HEK293T (cell line): ENCODE results near the gene FEV.

Experiments
- CTCF ChIA-PET: fragments of 350-600 bp; formaldehyde crosslinking; extraction: SDS; loops from one replicate; lab custom pipeline; 2021; ENCODE audit warnings: antibody characterized with exemption, inconsistent platforms; lab: Yijun Ruan, JAX
- POLR2A ChIA-PET: fragments of 350-600 bp; formaldehyde crosslinking; extraction: SDS; loops from one replicate; lab custom pipeline; 2020; ENCODE audit warnings: antibody characterized with exemption, inconsistent platforms; lab: Yijun Ruan, JAX
- DNase-seq: peaks from one replicate; pipeline ENCODE4 v3.0.0; 2012; ENCODE audit warnings: mixed read lengths; ENCODE audit errors: extremely low spot score
- ARNT ChIP-seq: fragments of 450-650 bp; IDR thresholded peaks from 2 replicates; pipeline ENCODE4 v1.6.1; 2017; ENCODE audit warnings: mild to moderate bottlenecking
- BHLHE40 ChIP-seq: fragments of 450-650 bp; IDR thresholded peaks from 2 replicates; pipeline ENCODE4 v1.6.1; 2016; ENCODE audit warnings: mild to moderate bottlenecking, moderate library complexity, borderline replicate concordance
- CTBP1 ChIP-seq: fragments of 450-650 bp; IDR thresholded peaks from 2 replicates; pipeline ENCODE4 v1.6.1; 2016; ENCODE audit warnings: borderline replicate concordance
- ELF4 ChIP-seq: fragments of 450-650 bp; IDR thresholded peaks from 2 replicates; pipeline ENCODE4 v1.6.1; 2017; ENCODE audit warnings: antibody characterized with exemption
- FOXA1 ChIP-seq: fragments of 450-650 bp; IDR thresholded peaks from 2 replicates; pipeline ENCODE4 v1.6.1; 2016; ENCODE audit warnings: mild to moderate bottlenecking
- FOXK2 ChIP-seq: fragments of 450-650 bp; IDR thresholded peaks from 2 replicates; pipeline ENCODE4 v1.6.1; 2016; ENCODE audit warnings: mild to moderate bottlenecking
- FOXM1 ChIP-seq: fragments of 450-650 bp; IDR thresholded peaks from 2 replicates; pipeline ENCODE4 v1.6.1; 2017; ENCODE audit warnings: mild to moderate bottlenecking, borderline replicate concordance
- HDGF ChIP-seq: fragments of 450-650 bp; IDR thresholded peaks from 2 replicates; pipeline ENCODE4 v1.6.1; 2017; ENCODE audit warnings: antibody characterized with exemption, borderline replicate concordance
- L3MBTL2 ChIP-seq: fragments of 450-650 bp; conservative IDR thresholded peaks from 2 replicates; pipeline ENCODE4 v1.6.1; 2016; ENCODE audit warnings: mild to moderate bottlenecking
- LEF1 ChIP-seq: fragments of 450-650 bp; IDR thresholded peaks from 2 replicates; pipeline ENCODE4 v1.6.1; 2017; ENCODE audit warnings: mild to moderate bottlenecking, borderline replicate concordance
- NFRKB ChIP-seq: fragments of 450-650 bp; IDR thresholded peaks from 2 replicates; pipeline ENCODE4 v1.6.1; 2016; ENCODE audit warnings: mild to moderate bottlenecking, moderate library complexity
- PKNOX1 ChIP-seq: fragments of 450-650 bp; IDR thresholded peaks from 2 replicates; pipeline ENCODE4 v1.6.1; 2016
- SP1 ChIP-seq: fragments of 450-650 bp; IDR thresholded peaks from 2 replicates; pipeline ENCODE4 v1.6.1; 2017
- SUZ12 ChIP-seq: fragments of 450-650 bp; IDR thresholded peaks from 2 replicates; pipeline ENCODE4 v1.6.1; 2016; ENCODE audit warnings: mild to moderate bottlenecking
- TARDBP ChIP-seq: fragments of 450-650 bp; IDR thresholded peaks from 2 replicates; pipeline ENCODE4 v1.6.1; 2016
- ZNF384 ChIP-seq: fragments of 450-650 bp; IDR thresholded peaks from 2 replicates; pipeline ENCODE4 v1.6.1; 2016

FEV gene

GRCh38 chr2:219020604-219021365 is 35.8 kb upstream of the FEV start:
- CTCF ChIA-PET, result interaction anchor here (2.0 kb wide), 1 partner anchor 9 kb away, joined by 10 read pairs; no protein-coding TSS in a partner anchor
- TF ChIP-seq HDGF, result no peak
- TF ChIP-seq BHLHE40, result no peak
- TF ChIP-seq TARDBP, result no peak
- no peak for TF ChIP-seq L3MBTL2
- no peak for TF ChIP-seq ELF4
- TF ChIP-seq PKNOX1, result no peak
- TF ChIP-seq FOXM1, result no peak
- TF ChIP-seq SUZ12, result no peak
- TF ChIP-seq ZNF384, result no peak
- no peak for TF ChIP-seq NFRKB
- TF ChIP-seq FOXK2, result no peak
- no peak for TF ChIP-seq CTBP1
- TF ChIP-seq LEF1, result no peak
- POLR2A ChIA-PET, result no interaction called here
- no peak for DNase-seq

DNA sequence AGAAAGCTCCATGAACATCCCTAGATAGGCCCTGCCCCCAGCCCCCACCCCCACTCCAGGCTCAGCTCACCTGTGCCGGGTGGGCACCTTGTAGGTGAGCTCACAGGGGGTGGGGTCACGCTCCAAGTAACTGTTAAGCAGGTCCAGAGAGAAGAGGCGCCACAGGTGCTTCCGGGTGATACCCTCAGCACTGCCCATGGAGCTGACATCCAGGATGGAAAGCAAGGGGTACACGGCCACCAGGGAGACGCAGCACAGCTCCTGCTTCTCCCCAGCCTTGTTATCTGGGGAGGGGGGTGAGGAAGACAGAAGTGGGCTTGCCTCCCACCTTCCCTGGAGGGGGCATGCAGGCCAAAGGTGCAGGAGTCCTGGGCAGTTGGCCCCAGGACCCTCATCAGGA is 34.5 kb upstream of the FEV start:
- DNase-seq, result no peak
- POLR2A ChIA-PET, result no interaction called here
- CTCF ChIA-PET, result interaction anchor here (1.0 to 1.1 kb wide), 2 partner anchors 10 to 39 kb away, joined by 3 to 5 read pairs; no protein-coding TSS in a partner anchor
- TF ChIP-seq FOXK2 (no peak), CTBP1 (no peak), ELF4 (no peak), TARDBP (no peak), PKNOX1 (no peak), SP1 (no peak), FOXM1 (no peak), FOXA1 (no peak), NFRKB (no peak), ARNT (no peak), BHLHE40 (no peak), L3MBTL2 (no peak), HDGF (no peak), LEF1 (no peak), ZNF384 (no peak)

DNA sequence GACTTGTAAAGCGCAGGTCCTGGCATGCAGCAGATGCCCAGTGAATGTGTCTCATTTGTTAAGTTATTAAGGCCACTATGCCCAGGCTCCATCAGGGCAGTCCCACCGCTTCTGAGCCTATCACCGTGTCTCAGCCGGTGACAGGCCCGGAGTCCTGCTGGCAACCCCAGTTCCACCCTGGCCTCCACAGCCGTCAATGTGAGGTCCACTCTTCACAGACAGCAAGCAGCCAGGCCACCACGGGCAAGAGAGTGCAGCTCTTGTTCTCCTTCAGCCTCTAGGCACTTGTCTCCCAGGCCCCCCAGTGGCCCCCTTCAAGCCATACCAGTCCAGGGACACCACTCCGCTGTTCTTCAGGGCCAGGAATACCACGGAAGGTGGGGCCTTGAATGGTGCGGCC is 33.7 kb upstream of the FEV start:
- ChIA-PET POLR2A (no interaction called here), CTCF (interaction anchor here (1.0 to 1.4 kb wide), 3 partner anchors 11 to 39 kb away, joined by 3 to 5 read pairs (median 4); no protein-coding TSS in a partner anchor)
- no peak for DNase-seq
- TF ChIP-seq PKNOX1, result no peak
- no peak for TF ChIP-seq CTBP1
- TF ChIP-seq BHLHE40, result no peak
- no peak for TF ChIP-seq LEF1

- ChIA-PET CTCF (interaction anchor here (0.9 to 1.4 kb wide), 2 partner anchors 12 to 86 kb away, joined by 3 to 4 read pairs; no protein-coding TSS in a partner anchor), POLR2A (no interaction called here)
- DNase-seq, result no peak
- no peak for TF ChIP-seq L3MBTL2
- TF ChIP-seq CTBP1, result no peak
- TF ChIP-seq ELF4, result no peak
- no peak for TF ChIP-seq TARDBP
- TF ChIP-seq LEF1, result no peak
- TF ChIP-seq FOXK2, result no peak
- TF ChIP-seq SUZ12, result no peak
- TF ChIP-seq PKNOX1, result no peak
- no peak for TF ChIP-seq NFRKB
- TF ChIP-seq BHLHE40, result no peak
- no peak for TF ChIP-seq FOXM1
- no peak for TF ChIP-seq SP1
- no peak for TF ChIP-seq ZNF384
- no peak for TF ChIP-seq HDGF
- TF ChIP-seq ARNT, result no peak
- TF ChIP-seq FOXA1, result no peak
Observed at GRCh38 chr2:219018286-219018685, 33.3 kb upstream of the FEV start.

- CTCF ChIA-PET, result interaction anchor here (0.9 to 1.4 kb wide), 2 partner anchors 12 to 87 kb away, joined by 3 to 4 read pairs; no protein-coding TSS in a partner anchor
- TF ChIP-seq CTBP1 (no peak), BHLHE40 (no peak), PKNOX1 (no peak), ARNT (no peak), FOXA1 (no peak), ELF4 (no peak)
- DNase-seq, result no peak
Observed at GRCh38 chr2:219017201-219017931, 32.4 kb upstream of the FEV start.

More at GRCh38 chr2:219017201-219017931, 32.4 kb upstream of the FEV start:
- POLR2A ChIA-PET, result no interaction called here
